ENCODE data around the gene RPS6KB2.

The RPS6KB2 gene

GRCh38 chr11:67428052-67429001 is at the start of gene RPS6KB2:
RPS6KB2 (plus strand) TSS chr11:67428494; CDS start chr11:67428546, 52 bp downstream.
- DNase-seq (ENCODE audit: low spot score): peak; percentile 100

- no peak for DNase-seq (ENCODE audit: low spot score)
Measured at GRCh38 chr11:67378544-67378943, 49.8 kb upstream of the RPS6KB2 start.

DNA sequence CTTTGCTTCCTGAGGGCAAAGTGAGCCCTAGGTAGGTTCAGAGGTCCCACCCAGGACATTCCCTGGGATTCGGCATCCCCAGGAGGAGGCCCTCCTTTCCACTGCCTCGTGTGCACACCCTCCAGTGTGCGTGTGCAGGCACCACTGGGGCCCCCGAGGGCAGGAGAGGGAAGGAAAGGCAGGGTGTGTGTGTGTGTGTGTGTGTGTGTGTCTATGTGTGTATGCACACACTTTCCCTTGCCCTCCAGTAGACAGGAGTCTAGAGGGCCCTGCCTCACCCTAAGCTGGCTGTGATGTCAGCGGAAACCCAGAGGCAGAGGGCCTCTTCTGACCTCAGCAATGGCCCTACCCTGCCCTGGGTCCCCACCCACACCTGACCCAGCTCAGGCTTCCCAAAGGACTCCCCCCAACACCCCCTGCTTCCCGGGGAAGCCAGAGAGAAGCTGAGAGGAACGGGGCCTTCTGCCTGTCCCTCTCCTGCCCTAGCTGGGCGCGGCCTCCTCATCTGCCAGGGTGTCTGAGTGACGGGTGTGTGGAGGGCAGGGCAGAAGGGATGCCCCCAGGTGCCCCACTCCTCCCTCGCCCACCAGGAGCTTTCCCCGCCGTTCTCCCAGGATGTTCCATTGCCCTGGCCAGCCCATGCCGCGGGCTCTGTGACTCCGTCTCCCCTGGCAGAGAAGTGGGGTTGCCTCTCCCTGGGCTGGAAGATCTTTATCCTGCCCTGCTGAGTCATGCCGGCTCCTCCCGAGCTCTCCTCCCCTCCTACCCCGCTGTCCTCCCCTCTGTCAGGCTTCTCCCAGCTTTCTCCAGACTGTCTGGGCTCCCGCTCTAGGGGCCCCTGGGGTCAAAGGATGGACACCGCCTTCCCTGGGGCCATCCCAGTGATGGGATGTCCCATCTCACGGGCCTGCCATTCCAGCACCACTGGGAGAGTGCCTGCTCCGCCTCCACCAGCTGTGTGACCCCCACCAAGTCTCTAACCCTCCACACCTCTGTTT is 48.9 kb upstream of the RPS6KB2 start:
- peak; percentile 77 for DNase-seq (ENCODE audit: low spot score)

DNA sequence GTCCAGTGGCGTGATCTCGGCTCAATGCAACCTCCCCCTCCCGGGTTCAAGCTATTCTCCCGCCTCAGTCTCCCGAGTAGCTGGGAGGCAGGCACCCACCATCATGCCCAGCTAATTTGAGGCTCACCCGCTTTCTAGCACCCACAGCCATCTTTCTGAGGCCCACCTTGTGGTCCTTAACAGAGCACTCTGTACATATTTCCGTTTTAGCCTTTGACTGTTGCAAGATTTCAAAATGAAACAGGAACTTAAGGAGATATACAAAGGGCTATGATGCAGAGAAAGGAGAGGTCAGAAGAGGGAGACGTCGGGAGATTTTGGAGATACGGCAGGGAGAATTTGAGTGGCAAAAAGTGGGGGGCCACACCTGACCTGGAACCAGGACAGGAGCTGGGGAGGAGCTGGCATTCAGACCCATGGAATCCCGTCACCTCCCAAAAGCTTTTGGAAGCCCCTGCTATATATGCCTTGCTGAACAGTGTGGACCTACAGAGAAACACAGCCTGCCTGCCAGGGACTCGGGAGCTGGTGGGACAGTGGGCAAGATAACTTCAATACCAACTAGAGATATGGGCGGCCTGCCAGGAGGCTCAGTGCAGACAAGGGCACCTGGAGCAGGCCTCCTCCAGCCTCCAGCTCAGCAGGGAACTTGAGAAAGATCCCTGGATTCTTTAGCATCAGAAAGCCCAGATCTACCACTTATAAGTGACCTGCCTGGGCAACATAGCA is 46.9 kb upstream of the RPS6KB2 start:
- DNase-seq (ENCODE audit: low spot score): no peak

GRCh38 chr11:67382276-67383136 is 45.8 kb upstream of the RPS6KB2 start:
- DNase-seq (ENCODE audit: low spot score): peak; percentile 81

GRCh38 chr11:67384851-67385366 is 43.4 kb upstream of the RPS6KB2 start:
- no peak for DNase-seq (ENCODE audit: low spot score)

- DNase-seq (ENCODE audit: low spot score): no peak
Measured at GRCh38 chr11:67387069-67387468, 41.2 kb upstream of the RPS6KB2 start.

DNA sequence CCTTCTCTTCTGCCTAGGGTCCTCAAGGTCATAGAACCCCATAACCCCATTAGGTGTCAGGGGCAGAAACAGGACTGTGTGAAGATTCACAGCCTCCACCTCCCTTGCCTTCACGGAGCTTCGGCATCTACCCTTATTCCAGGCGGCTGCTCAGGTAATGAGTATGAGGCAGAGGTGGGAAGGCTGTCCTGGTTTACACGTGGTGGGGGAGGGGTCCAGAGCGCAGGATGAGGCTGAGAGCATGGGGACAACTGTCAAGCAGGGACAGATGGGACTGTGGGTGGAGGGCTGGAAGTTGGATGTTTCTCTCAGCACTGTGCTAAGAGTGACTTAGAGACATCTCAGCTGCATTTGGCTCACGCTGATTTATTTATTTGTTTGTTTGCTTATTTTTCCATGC is 40.8 kb upstream of the RPS6KB2 start:
- DNase-seq (ENCODE audit: low spot score): no peak

DNA sequence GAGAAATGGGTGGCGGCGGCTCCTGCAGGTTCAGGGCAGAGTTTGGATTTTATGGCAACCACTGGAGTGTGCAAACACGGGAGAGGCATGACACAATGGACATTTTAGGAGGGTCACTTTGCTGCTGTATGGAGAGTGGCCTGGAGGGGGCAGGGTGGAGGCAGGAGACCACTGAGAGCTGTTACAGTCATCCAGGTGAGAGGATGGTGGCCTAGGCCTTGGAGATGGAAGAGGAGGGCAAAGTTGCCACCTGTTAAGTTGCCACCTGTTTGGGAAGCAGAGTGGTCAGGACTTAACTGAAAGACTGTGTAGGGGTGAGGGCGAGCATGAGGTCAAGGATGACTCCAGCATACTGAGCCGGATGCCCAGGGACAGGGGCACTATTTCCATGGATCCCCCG is 38.8 kb upstream of the RPS6KB2 start:
- DNase-seq (ENCODE audit: low spot score): peak; percentile 41

DNA sequence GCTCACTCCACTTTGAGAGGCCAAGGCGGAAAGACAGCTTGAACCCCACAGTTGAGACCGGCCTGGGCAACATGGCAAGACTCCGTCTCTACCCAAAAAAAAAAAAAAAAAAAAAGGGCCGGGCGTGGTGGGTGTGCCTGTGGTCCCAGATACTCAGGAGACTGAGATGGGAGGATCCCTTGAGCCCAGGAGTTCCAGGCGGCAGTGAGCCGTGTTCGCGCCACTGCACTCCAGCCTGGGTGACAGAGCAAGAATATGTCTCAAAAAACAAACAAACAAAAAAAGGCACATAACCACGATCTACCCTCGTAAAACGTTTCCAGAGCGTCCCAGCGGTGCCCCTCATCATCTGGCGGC is 37.4 kb upstream of the RPS6KB2 start:
- no peak for DNase-seq (ENCODE audit: low spot score)

GRCh38 chr11:67391304-67392182 is 36.8 kb upstream of the RPS6KB2 start, which contains the start of gene RAD9A:
RAD9A (plus strand) TSS chr11:67391986; CDS start chr11:67392045, 59 bp downstream.
- peak; percentile 99 for DNase-seq (ENCODE audit: low spot score)

DNA sequence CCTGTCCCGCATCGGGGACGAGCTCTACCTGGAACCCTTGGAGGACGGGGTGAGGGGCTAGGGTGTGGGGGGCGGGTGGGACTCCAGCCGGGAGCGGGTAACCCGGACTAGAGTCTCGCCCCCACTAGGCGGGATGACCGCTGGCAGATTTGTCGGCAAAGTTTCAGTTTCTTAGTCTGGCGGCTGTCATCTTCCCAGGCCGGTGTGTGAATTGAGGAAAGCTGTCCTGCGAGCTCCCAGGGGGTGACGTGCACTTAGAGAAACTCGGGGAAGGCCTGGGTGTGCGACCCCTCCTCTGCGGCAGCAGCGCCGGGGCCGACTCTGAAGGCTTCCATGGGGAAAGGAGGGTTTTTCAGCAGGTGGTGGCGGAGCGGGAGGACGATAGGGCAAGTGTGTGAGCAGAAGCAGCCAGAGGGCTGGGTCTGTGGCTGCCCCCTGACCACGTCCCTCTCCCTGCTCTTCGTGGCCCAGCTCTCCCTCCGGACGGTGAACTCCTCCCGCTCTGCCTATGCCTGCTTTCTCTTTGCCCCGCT is 36.0 kb upstream of the RPS6KB2 start:
- no peak for DNase-seq (ENCODE audit: low spot score)

GRCh38 chr11:67393437-67393836 is 34.9 kb upstream of the RPS6KB2 start:
- no peak for DNase-seq (ENCODE audit: low spot score)

DNA sequence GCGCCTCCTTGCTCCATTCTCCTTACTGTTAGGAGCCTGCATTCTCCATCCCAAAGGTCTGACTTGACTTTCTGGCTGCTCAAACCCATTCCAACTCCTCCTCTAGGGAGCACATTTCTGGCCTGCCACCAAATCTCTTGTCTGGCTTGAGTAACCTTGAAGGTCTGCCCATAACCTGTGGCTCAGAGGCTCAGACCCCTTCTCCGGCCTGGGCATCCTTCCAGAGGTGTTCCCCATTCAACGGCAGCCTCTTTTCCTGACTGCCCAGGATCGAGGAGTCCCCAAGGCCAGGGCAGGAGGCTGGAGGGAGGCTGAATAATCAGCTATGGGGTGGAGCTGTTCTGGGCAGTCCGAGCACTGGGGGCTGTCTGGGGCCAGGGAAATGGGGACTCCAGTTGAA is 34.3 kb upstream of the RPS6KB2 start:
- no peak for DNase-seq (ENCODE audit: low spot score)

DNA sequence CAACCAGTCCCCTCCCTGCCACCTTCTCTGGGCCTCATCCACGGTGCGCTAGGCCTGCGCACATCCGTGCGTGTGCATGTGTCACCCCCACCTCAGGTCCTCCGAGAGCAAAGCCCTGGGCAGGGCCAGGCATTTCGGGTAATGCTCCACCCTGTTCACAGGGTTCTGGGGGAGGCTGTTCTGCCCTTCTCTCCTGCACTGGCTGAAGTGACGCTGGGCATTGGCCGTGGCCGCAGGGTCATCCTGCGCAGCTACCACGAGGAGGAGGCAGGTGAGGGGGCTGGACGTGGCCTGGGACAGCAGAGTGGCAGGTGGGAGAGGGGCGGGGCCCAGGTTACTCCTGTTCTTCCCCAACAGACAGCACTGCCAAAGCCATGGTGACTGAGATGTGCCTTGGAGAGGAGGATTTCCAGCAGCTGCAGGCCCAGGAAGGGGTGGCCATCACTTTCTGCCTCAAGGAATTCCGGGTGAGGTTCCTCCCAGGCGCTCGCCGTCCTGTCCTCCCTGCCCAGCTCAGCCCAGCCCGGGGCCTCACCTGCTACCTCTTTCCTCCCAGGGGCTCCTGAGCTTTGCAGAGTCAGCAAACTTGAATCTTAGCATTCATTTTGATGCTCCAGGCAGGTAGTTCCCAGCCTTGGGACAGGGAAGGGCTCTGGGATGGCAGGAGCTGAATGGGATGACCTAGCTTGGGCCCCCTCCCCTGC is 32.6 kb upstream of the RPS6KB2 start:
- DNase-seq (ENCODE audit: low spot score): no peak

DNA sequence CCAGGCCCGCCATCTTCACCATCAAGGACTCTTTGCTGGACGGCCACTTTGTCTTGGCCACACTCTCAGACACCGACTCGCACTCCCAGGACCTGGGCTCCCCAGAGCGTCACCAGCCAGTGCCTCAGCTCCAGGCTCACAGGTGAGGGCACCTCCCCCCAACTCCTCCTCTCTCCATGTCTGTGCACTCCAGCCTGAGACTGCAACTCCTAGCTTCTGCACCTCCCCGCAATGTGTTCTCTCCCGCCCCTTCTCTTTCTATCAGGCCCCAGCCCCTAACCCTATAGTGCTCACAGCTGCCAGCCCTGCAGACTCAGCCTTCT is 32.1 kb upstream of the RPS6KB2 start:
- no peak for DNase-seq (ENCODE audit: low spot score)

DNA sequence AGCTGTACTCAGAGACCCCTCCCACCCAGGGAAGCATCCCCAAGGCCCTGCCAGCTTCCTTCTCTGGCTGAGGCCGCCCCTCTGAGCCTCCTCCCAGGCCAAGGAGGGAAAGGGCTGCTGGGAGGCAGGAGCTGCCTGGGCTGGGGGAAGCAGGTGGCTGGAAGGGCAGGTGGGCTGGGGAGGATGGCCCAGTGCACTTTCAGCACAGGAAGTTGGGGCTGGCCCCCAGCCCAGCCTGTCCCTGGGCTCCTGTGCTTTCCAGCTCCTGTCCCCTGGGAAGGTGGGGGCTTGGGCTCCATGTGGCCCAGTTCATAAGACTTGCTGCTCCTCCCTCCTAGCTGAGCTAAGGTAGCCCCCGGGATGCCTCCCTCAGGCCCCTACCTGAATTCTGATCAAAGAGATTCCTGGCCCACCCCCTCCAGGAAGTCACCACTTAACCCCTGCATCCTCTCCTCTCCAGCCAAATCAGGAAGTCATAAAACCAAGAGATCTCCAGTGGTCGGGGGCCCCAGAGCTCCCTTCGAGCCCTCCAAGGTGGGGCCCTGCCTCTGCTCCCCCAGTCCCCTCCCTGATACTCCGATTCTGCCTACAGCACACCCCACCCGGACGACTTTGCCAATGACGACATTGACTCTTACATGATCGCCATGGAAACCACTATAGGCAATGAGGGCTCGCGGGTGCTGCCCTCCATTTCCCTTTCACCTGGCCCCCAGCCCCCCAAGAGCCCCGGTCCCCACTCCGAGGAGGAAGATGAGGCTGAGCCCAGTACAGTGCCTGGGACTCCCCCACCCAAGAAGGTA is 31.5 kb upstream of the RPS6KB2 start:
- no peak for DNase-seq (ENCODE audit: low spot score)

- no peak for DNase-seq (ENCODE audit: low spot score)
Measured at GRCh38 chr11:67397536-67397935, 30.8 kb upstream of the RPS6KB2 start.

Measured in AG08395 (cell line).